GM12872 (cell line): ENCODE data around the gene RHBDD1.
A peak's percentile ranks its signal among the peaks of the same experiment; 100 is the strongest.

Source experiments
- TF ChIP-seq, protein P1 (sequence below): IDR thresholded peaks from 3 replicates; pipeline ENCODE4 v1.5.1; 2011; ENCODE audit warnings: low read depth, mild to moderate bottlenecking, low read length, moderate library complexity; ENCODE audit not compliant: insufficient read depth

RHBDD1 gene

DNA sequence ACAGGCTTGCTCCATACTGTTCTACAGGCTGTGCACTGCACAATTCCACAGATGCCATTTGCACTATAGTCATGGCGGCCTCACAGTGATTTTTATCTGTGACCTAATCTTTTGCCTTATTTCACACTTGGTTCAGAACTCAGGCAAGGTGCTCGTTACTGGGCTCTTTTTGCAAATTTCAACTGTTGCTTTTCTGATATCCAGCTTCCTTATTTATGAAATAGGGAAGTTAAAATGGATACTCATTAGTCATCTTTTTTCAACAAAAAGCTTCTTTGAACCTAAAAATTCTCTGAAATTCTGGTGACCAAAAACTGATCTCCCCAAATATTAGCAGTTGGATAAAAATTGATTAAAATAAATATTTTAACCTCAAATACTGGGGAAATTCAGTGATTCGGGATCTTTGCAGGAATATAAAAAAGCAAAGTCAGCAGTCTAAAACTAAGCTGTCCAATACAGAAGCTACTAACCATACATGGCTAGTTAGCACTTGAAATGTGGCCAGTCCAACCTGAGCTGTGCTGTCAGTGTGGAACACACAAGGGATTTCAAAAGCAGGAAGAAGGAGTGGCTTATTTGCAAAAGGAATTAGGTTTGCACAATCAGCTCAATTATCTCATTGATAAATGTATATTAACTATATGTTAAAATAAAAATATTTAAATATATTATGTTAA, 193.7 kb downstream of the RHBDD1 start:
- TF ChIP-seq, protein P1, sequence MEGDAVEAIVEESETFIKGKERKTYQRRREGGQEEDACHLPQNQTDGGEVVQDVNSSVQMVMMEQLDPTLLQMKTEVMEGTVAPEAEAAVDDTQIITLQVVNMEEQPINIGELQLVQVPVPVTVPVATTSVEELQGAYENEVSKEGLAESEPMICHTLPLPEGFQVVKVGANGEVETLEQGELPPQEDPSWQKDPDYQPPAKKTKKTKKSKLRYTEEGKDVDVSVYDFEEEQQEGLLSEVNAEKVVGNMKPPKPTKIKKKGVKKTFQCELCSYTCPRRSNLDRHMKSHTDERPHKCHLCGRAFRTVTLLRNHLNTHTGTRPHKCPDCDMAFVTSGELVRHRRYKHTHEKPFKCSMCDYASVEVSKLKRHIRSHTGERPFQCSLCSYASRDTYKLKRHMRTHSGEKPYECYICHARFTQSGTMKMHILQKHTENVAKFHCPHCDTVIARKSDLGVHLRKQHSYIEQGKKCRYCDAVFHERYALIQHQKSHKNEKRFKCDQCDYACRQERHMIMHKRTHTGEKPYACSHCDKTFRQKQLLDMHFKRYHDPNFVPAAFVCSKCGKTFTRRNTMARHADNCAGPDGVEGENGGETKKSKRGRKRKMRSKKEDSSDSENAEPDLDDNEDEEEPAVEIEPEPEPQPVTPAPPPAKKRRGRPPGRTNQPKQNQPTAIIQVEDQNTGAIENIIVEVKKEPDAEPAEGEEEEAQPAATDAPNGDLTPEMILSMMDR, result no peak

- TF ChIP-seq, protein P1, result no peak
These were observed 194.9 kb downstream of the RHBDD1 start for GRCh38 chr2:227030789-227031188.

- TF ChIP-seq, protein P1, result no peak
These were observed 195.5 kb downstream of the RHBDD1 start for GRCh38 chr2:227031379-227031778.

DNA sequence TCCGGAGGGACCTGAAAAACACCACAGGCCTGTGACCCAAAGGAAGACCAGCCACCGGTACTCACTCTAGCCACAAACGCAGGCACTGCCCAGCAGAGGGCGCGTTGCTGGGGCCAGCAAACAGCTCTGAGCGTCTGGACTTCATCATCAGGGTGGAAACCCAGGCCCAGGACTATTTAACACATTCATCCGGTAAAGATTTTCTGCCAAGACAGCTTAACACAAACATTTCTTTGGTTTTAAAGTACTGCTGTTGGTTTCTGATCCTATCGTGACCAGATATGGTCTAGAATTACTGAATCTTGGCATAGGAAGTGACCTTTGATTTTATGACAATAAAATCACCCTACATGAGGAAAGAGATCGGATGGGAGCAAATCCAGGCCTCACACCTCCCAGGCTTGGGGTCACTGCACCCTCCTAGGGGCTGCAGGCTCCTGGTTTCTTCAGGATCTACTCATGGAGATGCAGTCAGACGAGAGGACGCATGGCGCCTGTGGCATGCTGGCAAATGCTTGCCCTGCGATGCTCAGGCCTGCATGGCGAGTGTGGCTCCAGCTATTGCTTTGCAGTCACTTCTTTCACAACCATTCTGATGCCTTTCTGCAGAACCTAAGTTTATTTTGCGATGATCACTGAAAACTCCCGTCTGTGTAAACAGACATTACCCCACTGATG, 197.8 kb downstream of the RHBDD1 start:
- TF ChIP-seq, protein P1, result peak; percentile 81

- TF ChIP-seq, protein P1, result no peak
These were observed 200.0 kb downstream of the RHBDD1 start for GRCh38 chr2:227035711-227036367.

GRCh38 chr2:227036527-227036926, 200.7 kb downstream of the RHBDD1 start:
- TF ChIP-seq, protein P1, result no peak

GRCh38 chr2:227038550-227039189, 202.8 kb downstream of the RHBDD1 start:
- TF ChIP-seq, protein P1, result no peak
